Mesenchymal stem cell (in vitro differentiated cells and primary cell): Measurements from ENCODE around the gene ASF1A.

Experiments
- DNase-seq: peaks from one replicate; pipeline ENCODE4 v3.0.0-alpha.2; 2013
- H2AFZ ChIP-seq: one replicate; pipeline ENCODE4 v1.6.1; 2013; ENCODE audit warnings: low read depth, mild to moderate bottlenecking, control low read depth, inconsistent platforms, low read length, moderate library complexity
- H2AK5ac ChIP-seq: 2 replicates; pipeline ENCODE4 v1.6.1; 2013; ENCODE audit warnings: low read length, moderate library complexity, mild to moderate bottlenecking, inconsistent platforms; ENCODE audit not compliant: severe bottlenecking
- H2BK120ac ChIP-seq: one replicate; pipeline ENCODE4 v1.6.1; 2013; ENCODE audit warnings: low read depth, mild to moderate bottlenecking, inconsistent platforms, low read length, moderate library complexity
- H2BK12ac ChIP-seq, 2 experiments: one replicate each; pipeline ENCODE4 v1.6.1; 2013; ENCODE audit warnings: inconsistent platforms in 2 of 2, low read length in 2 of 2, mild to moderate bottlenecking in 2 of 2, moderate library complexity in 2 of 2, control low read depth in 1 of 2
- H2BK15ac ChIP-seq: one replicate; pipeline ENCODE4 v1.6.1; 2013; ENCODE audit warnings: mild to moderate bottlenecking, low read depth, inconsistent platforms; ENCODE audit not compliant: poor library complexity, severe bottlenecking
- H2BK5ac ChIP-seq: 2 replicates; pipeline ENCODE4 v1.6.1; 2013; ENCODE audit warnings: low read depth, mild to moderate bottlenecking, low read length, control low read depth, inconsistent platforms; ENCODE audit not compliant: poor library complexity, severe bottlenecking
- H3K14ac ChIP-seq, 2 experiments: one replicate each; pipeline ENCODE4 v1.6.1; 2013; ENCODE audit warnings: inconsistent platforms in 2 of 2, low read length in 2 of 2, control low read depth in 1 of 2, mild to moderate bottlenecking in 1 of 2, moderate library complexity in 1 of 2
- H3K18ac ChIP-seq, 2 experiments: one replicate each; pipeline ENCODE4 v1.6.1; 2013; ENCODE audit warnings: inconsistent platforms in 2 of 2, low read length in 2 of 2, control low read depth in 1 of 2, low read depth in 1 of 2, mild to moderate bottlenecking in 1 of 2
- H3K23ac ChIP-seq, 2 experiments: one replicate each; pipeline ENCODE4 v1.6.1; 2013; ENCODE audit warnings: inconsistent platforms in 2 of 2, low read length in 2 of 2, mild to moderate bottlenecking in 2 of 2, moderate library complexity in 2 of 2, control low read depth in 1 of 2
- H3K27ac ChIP-seq: 2 replicates; pipeline ENCODE4 v1.5.1; 2013; ENCODE audit warnings: mild to moderate bottlenecking, moderate library complexity, low read length, control low read depth, inconsistent platforms; ENCODE audit not compliant: poor library complexity, severe bottlenecking
- H3K27me3 ChIP-seq, 2 experiments: 2 replicates each; pipeline versions ENCODE4 v1.6.1 to v1.7.0; 2013; ENCODE audit warnings: low read length in 2 of 2, mild to moderate bottlenecking in 2 of 2, moderate library complexity in 2 of 2, control low read depth in 1 of 2, inconsistent platforms in 1 of 2; ENCODE audit not compliant: control insufficient read depth in 1 of 2, insufficient read depth in 1 of 2
- H3K36me3 ChIP-seq, 2 experiments: 2 replicates each; pipeline versions ENCODE4 v1.6.1 to v1.7.0; 2013; ENCODE audit warnings: low read length in 2 of 2, control low read depth in 1 of 2, inconsistent platforms in 1 of 2, low read depth in 1 of 2, mild to moderate bottlenecking in 1 of 2; ENCODE audit not compliant: insufficient read depth in 2 of 2, control insufficient read depth in 1 of 2
- H3K4ac ChIP-seq, 2 experiments: one replicate each; pipeline ENCODE4 v1.6.1; 2013; ENCODE audit warnings: inconsistent platforms in 2 of 2, low read length in 2 of 2, mild to moderate bottlenecking in 2 of 2, moderate library complexity in 2 of 2, control low read depth in 1 of 2, low read depth in 1 of 2
- H3K4me1 ChIP-seq: 2 replicates; pipeline ENCODE4 v1.6.1; 2013; ENCODE audit warnings: low read depth, low read length, control low read depth; ENCODE audit not compliant: control insufficient read depth, insufficient read depth
- H3K4me2 ChIP-seq: 2 replicates; pipeline ENCODE4 v1.6.1; 2013; ENCODE audit warnings: low read length, mild to moderate bottlenecking, inconsistent platforms; ENCODE audit not compliant: poor library complexity, severe bottlenecking
- H3K4me3 ChIP-seq, 2 experiments: 2 replicates each; pipeline versions ENCODE4 v1.5.1 to v1.7.0; 2013; ENCODE audit warnings: low read length in 2 of 2, mild to moderate bottlenecking in 2 of 2, control low read depth in 1 of 2, low read depth in 1 of 2; ENCODE audit not compliant: insufficient read depth in 1 of 2
- H3K79me1 ChIP-seq: replicated peaks from 2 replicates; pipeline ENCODE4 v1.6.1; 2013; ENCODE audit warnings: mild to moderate bottlenecking, control low read depth, low read length, inconsistent platforms; ENCODE audit not compliant: poor library complexity, severe bottlenecking
- H3K9ac ChIP-seq: 2 replicates; pipeline ENCODE4 v1.7.0; 2013; ENCODE audit warnings: mild to moderate bottlenecking, low read length, moderate library complexity
- H3K9me3 ChIP-seq: 2 replicates; pipeline ENCODE4 v1.7.0; 2013; ENCODE audit warnings: mild to moderate bottlenecking, low read length; ENCODE audit not compliant: control insufficient read depth
- H4K8ac ChIP-seq: one replicate; pipeline ENCODE4 v1.6.1; 2013; ENCODE audit warnings: inconsistent platforms, mild to moderate bottlenecking, low read length, moderate library complexity
- H4K91ac ChIP-seq: one replicate; pipeline ENCODE4 v1.6.1; 2013; ENCODE audit warnings: mild to moderate bottlenecking, low read length, inconsistent platforms
- WGBS: methylation state at CpG from one replicate; pipeline ENCODE4 v1.1.7; 2013; ENCODE audit warnings: mixed read lengths; 5-methylcytosine and 5-hydroxymethylcytosine counted together

Gene ASF1A

DNA sequence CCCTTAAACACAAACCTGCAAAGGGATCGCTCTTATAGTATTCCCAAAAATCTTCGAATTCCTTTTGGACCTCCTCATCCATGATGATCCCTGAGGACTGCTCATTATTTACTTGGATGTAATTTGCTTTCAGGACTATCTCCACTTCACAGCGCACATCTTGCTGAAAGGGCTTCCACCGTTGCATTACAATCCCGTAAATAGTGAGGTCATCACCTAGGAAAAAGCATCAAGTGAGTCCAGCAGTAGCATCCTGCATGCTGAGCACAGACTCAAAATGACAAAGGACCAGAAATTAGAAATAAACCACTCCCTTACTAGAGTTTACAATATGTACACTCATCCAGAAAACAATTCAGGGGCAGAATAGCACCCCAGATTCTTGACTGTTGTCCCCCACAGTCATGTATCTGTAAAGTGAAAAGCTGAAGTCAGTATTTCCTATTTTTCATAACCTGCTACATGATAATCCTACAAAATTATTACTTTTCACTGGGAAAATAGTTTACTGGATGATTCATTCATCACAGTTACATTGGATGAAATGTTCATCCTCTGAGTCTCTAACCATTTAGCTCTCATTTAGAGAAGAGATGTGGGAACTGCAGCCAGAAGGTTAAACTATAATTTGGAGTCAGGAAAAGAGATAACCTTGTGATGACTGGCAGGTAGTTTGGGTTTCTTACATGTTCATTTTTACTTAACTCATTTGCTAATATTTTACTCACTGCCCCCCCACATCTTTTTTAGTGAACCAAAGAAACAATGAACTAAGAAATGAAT lies 23.8 kb downstream of the ASF1A start:
- DNase-seq = no peak
- H4K91ac ChIP-seq = no peak overlapping the region
- no peak overlapping the region for H3K14ac ChIP-seq
- peaks cover 10% of the 10 kb centered on the region for H3K79me1 ChIP-seq
- no peak overlapping the region for H2AFZ ChIP-seq
- H2BK15ac ChIP-seq = no peak overlapping the region
- H3K23ac ChIP-seq = no peak overlapping the region
- no peak overlapping the region for H3K9ac ChIP-seq
- no peak overlapping the region for H3K4ac ChIP-seq
- no peak overlapping the region for H3K4me3 ChIP-seq
- no peak overlapping the region for H4K8ac ChIP-seq
- peaks cover 9 to 78% of the 10 kb centered on the region in 2 experiments for H3K36me3 ChIP-seq
- H2AK5ac ChIP-seq = no peak overlapping the region
- peak overlapping the region; percentile 6 for H3K27ac ChIP-seq
- H3K18ac ChIP-seq = no peak overlapping the region
- no peak overlapping the region for H2BK120ac ChIP-seq
- WGBS = 88% methylated on average over 5 of the region's 5 CpGs
- H3K4me2 ChIP-seq = no peak overlapping the region
- H3K27me3 ChIP-seq = no peaks in the 10 kb centered on the region
- H3K4me1 ChIP-seq = peaks cover 2% of the 10 kb centered on the region
- no peak overlapping the region for H2BK12ac ChIP-seq
- no peak overlapping the region for H2BK5ac ChIP-seq
- no peaks in the 10 kb centered on the region for H3K9me3 ChIP-seq

DNA sequence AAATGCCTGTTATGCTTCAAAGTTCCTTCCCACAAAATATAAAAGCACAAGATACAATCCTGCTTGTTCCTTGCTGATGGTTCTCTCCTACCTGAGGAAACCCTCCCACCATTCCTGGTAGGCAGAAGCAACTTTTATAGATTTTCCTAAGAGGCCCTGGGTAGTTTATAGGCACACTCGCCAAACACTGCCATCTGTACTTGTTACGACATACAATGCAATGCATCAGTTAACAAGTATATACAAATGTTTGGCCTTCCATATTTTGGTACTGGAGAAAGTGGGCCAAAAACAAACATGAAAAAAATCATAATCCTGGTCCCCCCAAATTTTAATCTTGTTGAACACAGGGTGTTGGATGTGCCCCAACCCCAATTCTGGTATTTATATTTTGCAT lies 24.4 kb downstream of the ASF1A start:
- no peak overlapping the region for H2AFZ ChIP-seq
- H2BK120ac ChIP-seq = no peak overlapping the region
- peak overlapping the region; percentile 58 for H3K27ac ChIP-seq
- no peak overlapping the region for H3K14ac ChIP-seq
- H2AK5ac ChIP-seq = no peak overlapping the region
- H3K4me1 ChIP-seq = peaks cover 2% of the 10 kb centered on the region
- no peak overlapping the region for H4K8ac ChIP-seq
- H3K9ac ChIP-seq = no peak overlapping the region
- H3K4ac ChIP-seq = no peak overlapping the region
- peaks cover 8% of the 10 kb centered on the region for H3K79me1 ChIP-seq
- H2BK5ac ChIP-seq = no peak overlapping the region
- H3K36me3 ChIP-seq = peaks cover 9 to 76% of the 10 kb centered on the region in 2 experiments
- H2BK12ac ChIP-seq = no peak overlapping the region
- H3K9me3 ChIP-seq = no peaks in the 10 kb centered on the region
- H2BK15ac ChIP-seq = no peak overlapping the region
- no peak overlapping the region for H4K91ac ChIP-seq
- no peak overlapping the region for H3K4me3 ChIP-seq
- 69% methylated on average over 2 of the region's 2 CpGs for WGBS
- DNase-seq = no peak
- H3K18ac ChIP-seq = no peak overlapping the region
- H3K23ac ChIP-seq = no peak overlapping the region
- H3K4me2 ChIP-seq = no peak overlapping the region
- no peaks in the 10 kb centered on the region for H3K27me3 ChIP-seq

- no peak overlapping the region for H2BK5ac ChIP-seq
- H4K8ac ChIP-seq = no peak overlapping the region
- no peaks in the 10 kb centered on the region for H3K27me3 ChIP-seq
- H2AK5ac ChIP-seq = no peak overlapping the region
- H3K9ac ChIP-seq = no peak overlapping the region
- no peak overlapping the region for H3K4me3 ChIP-seq
- WGBS = 97% methylated on average over 1 of the region's 1 CpG
- no peak overlapping the region for H3K23ac ChIP-seq
- peaks cover 8% of the 10 kb centered on the region for H3K79me1 ChIP-seq
- no peak overlapping the region for H3K27ac ChIP-seq
- no peak overlapping the region for H2BK15ac ChIP-seq
- no peaks in the 10 kb centered on the region for H3K4me1 ChIP-seq
- H3K18ac ChIP-seq = no peak overlapping the region
- H3K9me3 ChIP-seq = no peaks in the 10 kb centered on the region
- no peak overlapping the region for H2BK12ac ChIP-seq
- no peak for DNase-seq
- no peak overlapping the region for H2BK120ac ChIP-seq
- H3K36me3 ChIP-seq = peaks cover 12 to 76% of the 10 kb centered on the region in 2 experiments
- H3K4me2 ChIP-seq = no peak overlapping the region
- no peak overlapping the region for H3K14ac ChIP-seq
- no peak overlapping the region for H4K91ac ChIP-seq
- no peak overlapping the region for H3K4ac ChIP-seq
- H2AFZ ChIP-seq = no peak overlapping the region
These were observed 27.1 kb downstream of the ASF1A start for GRCh38 chr6:118921084-118921483.

GRCh38 chr6:118923035-118923434 lies 29.1 kb downstream of the ASF1A start:
- no peak overlapping the region for H3K4me2 ChIP-seq
- no peak overlapping the region for H2AFZ ChIP-seq
- H3K18ac ChIP-seq = no peak overlapping the region
- H3K23ac ChIP-seq = no peak overlapping the region
- H2BK15ac ChIP-seq = no peak overlapping the region
- DNase-seq = no peak
- no peak overlapping the region for H2BK12ac ChIP-seq
- H3K14ac ChIP-seq = no peak overlapping the region
- no peak overlapping the region for H3K27ac ChIP-seq
- no peak overlapping the region for H3K9ac ChIP-seq
- no peak overlapping the region for H2BK120ac ChIP-seq
- H3K36me3 ChIP-seq = peaks cover 15 to 71% of the 10 kb centered on the region in 2 experiments
- no peak overlapping the region for H3K4ac ChIP-seq
- no peaks in the 10 kb centered on the region for H3K4me1 ChIP-seq
- no peak overlapping the region for H4K91ac ChIP-seq
- H3K9me3 ChIP-seq = no peaks in the 10 kb centered on the region
- H3K79me1 ChIP-seq = peaks cover 8% of the 10 kb centered on the region
- 100% methylated on average over 3 of the region's 3 CpGs for WGBS
- no peak overlapping the region for H3K4me3 ChIP-seq
- H2AK5ac ChIP-seq = no peak overlapping the region
- H4K8ac ChIP-seq = no peak overlapping the region
- H2BK5ac ChIP-seq = no peak overlapping the region
- no peaks in the 10 kb centered on the region for H3K27me3 ChIP-seq
